Mesenchymal stem cell (in vitro differentiated cells and primary cell): ENCODE data around the gene NPLOC4.

Experiments
- DNase-seq: peaks from one replicate; pipeline ENCODE4 v3.0.0-alpha.2; 2013
- H2AFZ ChIP-seq: one replicate; pipeline ENCODE4 v1.6.1; 2013; ENCODE audit warnings: low read depth, mild to moderate bottlenecking, control low read depth, inconsistent platforms, low read length, moderate library complexity
- H2AK5ac ChIP-seq: 2 replicates; pipeline ENCODE4 v1.6.1; 2013; ENCODE audit warnings: low read length, moderate library complexity, mild to moderate bottlenecking, inconsistent platforms; ENCODE audit not compliant: severe bottlenecking
- H2BK120ac ChIP-seq: one replicate; pipeline ENCODE4 v1.6.1; 2013; ENCODE audit warnings: low read depth, mild to moderate bottlenecking, inconsistent platforms, low read length, moderate library complexity
- H2BK12ac ChIP-seq, 2 experiments: one replicate each; pipeline ENCODE4 v1.6.1; 2013; ENCODE audit warnings: inconsistent platforms in 2 of 2, low read length in 2 of 2, mild to moderate bottlenecking in 2 of 2, moderate library complexity in 2 of 2, control low read depth in 1 of 2
- H2BK15ac ChIP-seq: one replicate; pipeline ENCODE4 v1.6.1; 2013; ENCODE audit warnings: mild to moderate bottlenecking, low read depth, inconsistent platforms; ENCODE audit not compliant: poor library complexity, severe bottlenecking
- H2BK5ac ChIP-seq: 2 replicates; pipeline ENCODE4 v1.6.1; 2013; ENCODE audit warnings: low read depth, mild to moderate bottlenecking, low read length, control low read depth, inconsistent platforms; ENCODE audit not compliant: poor library complexity, severe bottlenecking
- H3K14ac ChIP-seq, 2 experiments: one replicate each; pipeline ENCODE4 v1.6.1; 2013; ENCODE audit warnings: inconsistent platforms in 2 of 2, low read length in 2 of 2, control low read depth in 1 of 2, mild to moderate bottlenecking in 1 of 2, moderate library complexity in 1 of 2
- H3K18ac ChIP-seq, 2 experiments: one replicate each; pipeline ENCODE4 v1.6.1; 2013; ENCODE audit warnings: inconsistent platforms in 2 of 2, low read length in 2 of 2, control low read depth in 1 of 2, low read depth in 1 of 2, mild to moderate bottlenecking in 1 of 2
- H3K23ac ChIP-seq, 2 experiments: one replicate each; pipeline ENCODE4 v1.6.1; 2013; ENCODE audit warnings: inconsistent platforms in 2 of 2, low read length in 2 of 2, mild to moderate bottlenecking in 2 of 2, moderate library complexity in 2 of 2, control low read depth in 1 of 2
- H3K27ac ChIP-seq: 2 replicates; pipeline ENCODE4 v1.5.1; 2013; ENCODE audit warnings: mild to moderate bottlenecking, moderate library complexity, low read length, control low read depth, inconsistent platforms; ENCODE audit not compliant: poor library complexity, severe bottlenecking
- H3K27me3 ChIP-seq, 2 experiments: 2 replicates each; pipeline versions ENCODE4 v1.6.1 to v1.7.0; 2013; ENCODE audit warnings: low read length in 2 of 2, mild to moderate bottlenecking in 2 of 2, moderate library complexity in 2 of 2, control low read depth in 1 of 2, inconsistent platforms in 1 of 2; ENCODE audit not compliant: control insufficient read depth in 1 of 2, insufficient read depth in 1 of 2
- H3K36me3 ChIP-seq, 2 experiments: 2 replicates each; pipeline versions ENCODE4 v1.6.1 to v1.7.0; 2013; ENCODE audit warnings: low read length in 2 of 2, control low read depth in 1 of 2, inconsistent platforms in 1 of 2, low read depth in 1 of 2, mild to moderate bottlenecking in 1 of 2; ENCODE audit not compliant: insufficient read depth in 2 of 2, control insufficient read depth in 1 of 2
- H3K4ac ChIP-seq, 2 experiments: one replicate each; pipeline ENCODE4 v1.6.1; 2013; ENCODE audit warnings: inconsistent platforms in 2 of 2, low read length in 2 of 2, mild to moderate bottlenecking in 2 of 2, moderate library complexity in 2 of 2, control low read depth in 1 of 2, low read depth in 1 of 2
- H3K4me1 ChIP-seq: 2 replicates; pipeline ENCODE4 v1.6.1; 2013; ENCODE audit warnings: low read depth, low read length, control low read depth; ENCODE audit not compliant: control insufficient read depth, insufficient read depth
- H3K4me2 ChIP-seq: 2 replicates; pipeline ENCODE4 v1.6.1; 2013; ENCODE audit warnings: low read length, mild to moderate bottlenecking, inconsistent platforms; ENCODE audit not compliant: poor library complexity, severe bottlenecking
- H3K4me3 ChIP-seq, 2 experiments: 2 replicates each; pipeline versions ENCODE4 v1.5.1 to v1.7.0; 2013; ENCODE audit warnings: low read length in 2 of 2, mild to moderate bottlenecking in 2 of 2, control low read depth in 1 of 2, low read depth in 1 of 2; ENCODE audit not compliant: insufficient read depth in 1 of 2
- H3K79me1 ChIP-seq: replicated peaks from 2 replicates; pipeline ENCODE4 v1.6.1; 2013; ENCODE audit warnings: mild to moderate bottlenecking, control low read depth, low read length, inconsistent platforms; ENCODE audit not compliant: poor library complexity, severe bottlenecking
- H3K9ac ChIP-seq: 2 replicates; pipeline ENCODE4 v1.7.0; 2013; ENCODE audit warnings: mild to moderate bottlenecking, low read length, moderate library complexity
- H3K9me3 ChIP-seq: 2 replicates; pipeline ENCODE4 v1.7.0; 2013; ENCODE audit warnings: mild to moderate bottlenecking, low read length; ENCODE audit not compliant: control insufficient read depth
- H4K8ac ChIP-seq: one replicate; pipeline ENCODE4 v1.6.1; 2013; ENCODE audit warnings: inconsistent platforms, mild to moderate bottlenecking, low read length, moderate library complexity
- H4K91ac ChIP-seq: one replicate; pipeline ENCODE4 v1.6.1; 2013; ENCODE audit warnings: mild to moderate bottlenecking, low read length, inconsistent platforms
- WGBS: methylation state at CpG from one replicate; pipeline ENCODE4 v1.1.7; 2013; ENCODE audit warnings: mixed read lengths; 5-methylcytosine and 5-hydroxymethylcytosine counted together

Gene NPLOC4

DNA sequence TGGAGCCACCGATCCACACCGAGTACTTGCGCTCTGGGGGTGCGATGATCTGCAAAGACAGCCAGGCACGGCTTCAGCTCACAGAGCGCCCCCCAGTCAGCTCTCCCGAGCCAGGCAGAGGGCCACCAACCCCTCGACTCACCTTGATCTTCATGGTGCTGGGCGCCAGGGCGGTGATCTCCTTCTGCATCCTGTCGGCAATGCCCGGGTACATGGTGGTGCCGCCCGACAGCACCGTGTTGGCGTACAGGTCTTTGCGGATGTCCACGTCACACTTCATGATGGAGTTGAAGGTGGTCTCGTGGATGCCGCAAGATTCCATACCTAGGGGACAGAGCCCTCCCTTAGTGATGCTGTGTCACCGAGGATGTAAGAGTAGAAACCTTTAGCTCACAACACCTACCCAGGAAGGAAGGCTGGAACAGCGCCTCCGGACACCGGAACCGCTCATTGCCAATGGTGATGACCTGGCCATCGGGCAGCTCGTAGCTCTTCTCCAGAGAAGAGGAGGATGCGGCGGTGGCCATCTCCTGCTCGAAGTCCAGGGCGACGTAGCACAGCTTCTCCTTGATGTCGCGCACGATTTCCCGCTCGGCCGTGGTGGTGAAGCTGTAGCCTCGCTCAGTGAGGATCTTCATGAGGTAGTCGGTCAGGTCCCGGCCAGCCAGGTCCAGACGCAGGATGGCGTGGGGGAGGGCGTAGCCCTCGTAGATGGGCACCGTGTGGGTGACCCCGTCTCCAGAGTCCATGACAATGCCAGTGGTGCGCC, 125.9 kb downstream of the NPLOC4 start:
- H2AK5ac ChIP-seq = no peak overlapping the region
- H2BK120ac ChIP-seq = no peak overlapping the region
- H3K9me3 ChIP-seq = no peaks in the 10 kb centered on the region
- H3K14ac ChIP-seq = peak overlapping the region in 1 of 2 experiments; percentile 63
- peaks cover 35 to 40% of the 10 kb centered on the region in 2 experiments for H3K36me3 ChIP-seq
- H2BK12ac ChIP-seq = no peak overlapping the region
- H2BK5ac ChIP-seq = no peak overlapping the region
- no peaks in the 10 kb centered on the region for H3K79me1 ChIP-seq
- peak overlapping the region; percentile 77 to 97 for H3K4me3 ChIP-seq
- no peak for DNase-seq
- H2AFZ ChIP-seq = no peak overlapping the region
- H3K9ac ChIP-seq = peak overlapping the region; percentile 99
- H4K8ac ChIP-seq = no peak overlapping the region
- peak overlapping the region; percentile 88 for H3K27ac ChIP-seq
- H3K4me1 ChIP-seq = peaks cover 12% of the 10 kb centered on the region
- no peak overlapping the region for H2BK15ac ChIP-seq
- H3K18ac ChIP-seq = peak overlapping the region in 1 of 2 experiments; percentile 48
- no peak overlapping the region for H3K4ac ChIP-seq
- peak overlapping the region; percentile 18 for H3K4me2 ChIP-seq
- 1% methylated on average over 48 of the region's 48 CpGs for WGBS
- no peaks in the 10 kb centered on the region for H3K27me3 ChIP-seq
- H3K23ac ChIP-seq = peak overlapping the region in 1 of 2 experiments; percentile 83
- H4K91ac ChIP-seq = no peak overlapping the region

DNA sequence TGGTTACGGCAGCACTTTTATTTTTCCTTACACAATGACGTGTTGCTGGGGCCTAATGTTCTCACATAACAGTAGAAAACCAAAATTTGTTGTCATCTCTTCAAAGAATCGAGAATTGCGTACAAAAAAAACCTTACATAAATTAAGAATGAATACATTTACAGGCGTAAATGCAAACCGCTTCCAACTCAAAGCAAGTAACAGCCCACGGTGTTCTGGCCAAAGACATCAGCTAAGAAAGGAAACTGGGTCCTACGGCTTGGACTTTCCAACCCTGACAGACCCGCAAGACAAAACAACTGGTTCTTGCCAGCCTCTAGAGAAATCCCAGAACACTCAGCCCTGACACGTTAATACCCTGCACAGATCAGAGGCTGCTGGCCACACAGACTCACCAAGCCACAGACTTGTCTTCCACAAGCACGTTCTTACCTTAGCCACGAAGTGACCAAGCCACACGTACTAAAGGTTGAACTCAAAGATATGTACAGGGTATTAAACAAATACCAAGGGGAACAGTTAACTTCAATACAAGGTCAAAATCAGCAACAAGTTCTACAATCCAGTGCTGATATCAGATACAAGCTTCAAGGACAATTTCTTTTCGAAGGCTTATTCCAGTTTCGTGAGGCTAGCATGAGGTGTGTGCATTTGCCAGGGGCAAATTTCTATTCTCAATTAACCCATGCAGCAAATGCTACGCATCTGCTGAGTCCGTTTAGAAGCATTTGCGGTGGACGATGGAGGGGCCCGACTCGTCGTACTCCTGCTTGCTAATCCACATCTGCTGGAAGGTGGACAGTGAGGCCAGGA, 126.7 kb downstream of the NPLOC4 start:
- no peak overlapping the region for H4K8ac ChIP-seq
- WGBS = 9% methylated on average over 22 of the region's 22 CpGs
- H3K27me3 ChIP-seq = no peaks in the 10 kb centered on the region
- H3K79me1 ChIP-seq = no peaks in the 10 kb centered on the region
- peak overlapping the region; percentile 99 for H3K9ac ChIP-seq
- H3K36me3 ChIP-seq = peaks cover 35 to 40% of the 10 kb centered on the region in 2 experiments
- no peak for DNase-seq
- H2BK120ac ChIP-seq = no peak overlapping the region
- no peak overlapping the region for H2AFZ ChIP-seq
- H3K18ac ChIP-seq = peak overlapping the region in 1 of 2 experiments; percentile 48
- no peak overlapping the region for H4K91ac ChIP-seq
- peaks cover 8% of the 10 kb centered on the region for H3K4me1 ChIP-seq
- peak overlapping the region; percentile 77 to 97 for H3K4me3 ChIP-seq
- peak overlapping the region in 1 of 2 experiments; percentile 63 for H3K14ac ChIP-seq
- peak overlapping the region; percentile 95 for H3K4me2 ChIP-seq
- H2BK15ac ChIP-seq = no peak overlapping the region
- H2BK5ac ChIP-seq = no peak overlapping the region
- H2AK5ac ChIP-seq = no peak overlapping the region
- H3K4ac ChIP-seq = no peak overlapping the region
- H3K27ac ChIP-seq = peak overlapping the region; percentile 88
- no peaks in the 10 kb centered on the region for H3K9me3 ChIP-seq
- peak overlapping the region in 1 of 2 experiments; percentile 83 for H3K23ac ChIP-seq
- no peak overlapping the region for H2BK12ac ChIP-seq

DNA sequence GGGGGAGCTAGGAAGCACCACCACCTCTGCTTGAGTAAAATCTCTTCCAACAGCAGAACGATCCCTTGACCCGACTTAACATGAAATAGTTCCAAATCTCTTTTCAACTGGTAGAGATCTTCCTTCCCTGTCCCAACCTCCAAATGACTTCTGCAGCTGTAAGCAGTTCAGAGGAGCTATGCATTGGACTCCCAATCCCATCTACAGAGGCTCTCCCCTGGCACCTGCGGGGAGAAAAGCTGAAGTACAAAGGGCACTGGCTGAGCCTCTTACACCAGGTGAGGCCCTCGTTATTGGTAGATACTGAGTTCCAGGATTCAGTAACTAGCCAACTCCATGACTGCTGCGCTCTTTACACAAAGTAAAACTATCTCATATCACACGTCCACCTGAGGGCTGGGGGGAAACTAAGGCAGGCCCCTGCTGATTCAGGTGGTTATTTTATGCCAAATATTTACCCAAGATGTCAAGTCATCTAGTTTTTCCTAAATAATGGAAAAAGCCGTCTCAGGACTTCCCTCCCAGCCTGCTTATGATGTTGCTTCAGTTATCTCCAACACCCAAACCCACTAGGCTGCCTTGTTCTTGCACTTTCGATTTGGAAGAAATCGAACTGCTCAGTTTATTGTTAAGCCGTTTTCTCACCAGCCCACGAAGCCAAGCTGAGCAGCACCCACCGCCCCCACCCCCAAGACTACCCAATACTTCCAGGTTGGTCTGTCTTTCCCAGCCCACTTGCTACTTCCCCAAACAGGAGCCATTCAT, 127.5 kb downstream of the NPLOC4 start:
- Histone ChIP-seq H3K4me1 (peaks cover 7% of the 10 kb centered on the region), H3K4ac (no peak overlapping the region), H2BK5ac (no peak overlapping the region), H2BK120ac (no peak overlapping the region), H4K8ac (no peak overlapping the region), H3K4me3 (peak overlapping the region; percentile 62 to 97), H3K14ac (peak overlapping the region in 1 of 2 experiments; percentile 58), H3K18ac (no peak overlapping the region), H2AK5ac (no peak overlapping the region), H3K9ac (peak overlapping the region; percentile 99), H3K23ac (peak overlapping the region in 1 of 2 experiments; percentile 67), H3K79me1 (no peaks in the 10 kb centered on the region), H4K91ac (no peak overlapping the region), H2BK12ac (no peak overlapping the region), H3K9me3 (no peaks in the 10 kb centered on the region), H2BK15ac (no peak overlapping the region), H3K27me3 (no peaks in the 10 kb centered on the region), H2AFZ (no peak overlapping the region), H3K36me3 (peaks cover 35 to 40% of the 10 kb centered on the region in 2 experiments), H3K4me2 (peak overlapping the region; percentile 95), H3K27ac (peak overlapping the region; percentile 72)
- DNase-seq = no peak
- 44% methylated on average over 12 of the region's 12 CpGs for WGBS
